H1 (cell line): ENCODE results near the gene CHRNA4. TPM values are rescaled to one million over a fixed set of nuclear protein-coding genes. Genes with fewer than 3 reads are reported as not detected.

Source experiments
- CEBPB ChIP-seq: IDR thresholded peaks from 2 replicates; pipeline ENCODE4 v1.6.1; 2012; ENCODE audit warnings: low read depth, low read length
- polyA plus RNA-seq, 7 experiments: library from polyadenylated mRNA; depleted of rRNA in 3 of 7; stranded (reverse) in 5 of 7; unstranded in 2 of 7; fragments of >200 nt in 5 of 7; fragments of 200-250 nt in 2 of 7; gene quantifications; 1 replicate in 5 of 7; 2 replicates in 1 of 7; 4 replicates in 1 of 7; pipeline versions ENCODE4 v1.2.1 to v1.2.3, GENCODE V29; 2011 to 2013; ENCODE audit warnings: missing spikeins in 2 of 7, mixed read lengths in 2 of 7
- total RNA-seq: library from RNA; stranded (reverse); fragmentation: NEBNext Ultra II Directional; extraction: Animal tissue kit (Norgen Biotek cat#: 25700); gene quantifications from 2 replicates; pipeline ENCODE4 v1.2.1, GENCODE V29; 2021
- TF ChIP-seq, protein P1 (sequence below): IDR thresholded peaks from 2 replicates; pipeline ENCODE4 v1.6.1; 2012; ENCODE audit warnings: low read length, inconsistent platforms
- TF ChIP-seq, protein P2 (sequence below), 3 experiments: IDR thresholded peaks; 1 replicate in 2 of 3; 2 replicates in 1 of 3; pipeline versions ENCODE4 v1.5.1 to v1.6.1; 2011; ENCODE audit warnings: low read length in 3 of 3, mild to moderate bottlenecking in 3 of 3, inconsistent platforms in 2 of 3, low read depth in 1 of 3, moderate library complexity in 1 of 3; ENCODE audit not compliant: insufficient read depth in 1 of 3; ENCODE audit errors: control extremely low read depth in 1 of 3

CHRNA4 gene
- total and polyA plus RNA-seq, 2 of the 8 experiments (the other 6 are each of a cell fraction or from before 2014, with no cell fraction given), result 4.3 to 5.7 TPM

DNA sequence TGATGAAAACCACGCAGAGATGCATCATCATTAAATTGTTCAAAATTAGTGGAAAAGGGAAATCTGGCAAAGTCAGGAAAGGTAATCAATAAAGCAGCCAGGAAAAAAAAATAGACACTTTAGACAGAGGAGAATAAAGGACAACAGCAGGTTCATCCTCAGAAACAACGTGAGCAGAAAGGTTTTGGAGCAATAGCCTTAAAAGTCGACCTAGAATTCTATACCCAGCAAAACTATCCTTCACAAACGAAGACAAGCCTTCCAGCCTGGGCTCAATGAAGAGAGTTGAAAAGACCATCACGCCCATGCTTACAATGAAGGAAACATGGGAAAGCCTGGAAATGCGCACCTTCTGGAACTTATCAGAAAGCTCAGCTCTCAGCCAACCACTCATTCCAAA is 24.7 kb upstream of the CHRNA4 start (continued):
- TF ChIP-seq, protein P1, sequence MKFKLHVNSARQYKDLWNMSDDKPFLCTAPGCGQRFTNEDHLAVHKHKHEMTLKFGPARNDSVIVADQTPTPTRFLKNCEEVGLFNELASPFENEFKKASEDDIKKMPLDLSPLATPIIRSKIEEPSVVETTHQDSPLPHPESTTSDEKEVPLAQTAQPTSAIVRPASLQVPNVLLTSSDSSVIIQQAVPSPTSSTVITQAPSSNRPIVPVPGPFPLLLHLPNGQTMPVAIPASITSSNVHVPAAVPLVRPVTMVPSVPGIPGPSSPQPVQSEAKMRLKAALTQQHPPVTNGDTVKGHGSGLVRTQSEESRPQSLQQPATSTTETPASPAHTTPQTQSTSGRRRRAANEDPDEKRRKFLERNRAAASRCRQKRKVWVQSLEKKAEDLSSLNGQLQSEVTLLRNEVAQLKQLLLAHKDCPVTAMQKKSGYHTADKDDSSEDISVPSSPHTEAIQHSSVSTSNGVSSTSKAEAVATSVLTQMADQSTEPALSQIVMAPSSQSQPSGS, result no peak
- TF ChIP-seq, protein P2, sequence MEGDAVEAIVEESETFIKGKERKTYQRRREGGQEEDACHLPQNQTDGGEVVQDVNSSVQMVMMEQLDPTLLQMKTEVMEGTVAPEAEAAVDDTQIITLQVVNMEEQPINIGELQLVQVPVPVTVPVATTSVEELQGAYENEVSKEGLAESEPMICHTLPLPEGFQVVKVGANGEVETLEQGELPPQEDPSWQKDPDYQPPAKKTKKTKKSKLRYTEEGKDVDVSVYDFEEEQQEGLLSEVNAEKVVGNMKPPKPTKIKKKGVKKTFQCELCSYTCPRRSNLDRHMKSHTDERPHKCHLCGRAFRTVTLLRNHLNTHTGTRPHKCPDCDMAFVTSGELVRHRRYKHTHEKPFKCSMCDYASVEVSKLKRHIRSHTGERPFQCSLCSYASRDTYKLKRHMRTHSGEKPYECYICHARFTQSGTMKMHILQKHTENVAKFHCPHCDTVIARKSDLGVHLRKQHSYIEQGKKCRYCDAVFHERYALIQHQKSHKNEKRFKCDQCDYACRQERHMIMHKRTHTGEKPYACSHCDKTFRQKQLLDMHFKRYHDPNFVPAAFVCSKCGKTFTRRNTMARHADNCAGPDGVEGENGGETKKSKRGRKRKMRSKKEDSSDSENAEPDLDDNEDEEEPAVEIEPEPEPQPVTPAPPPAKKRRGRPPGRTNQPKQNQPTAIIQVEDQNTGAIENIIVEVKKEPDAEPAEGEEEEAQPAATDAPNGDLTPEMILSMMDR (IDR thresholded peaks at IDR 0.05; ENCODE audit: control extremely low read depth in 1 of 3, insufficient read depth in 1 of 3, low read depth in 1 of 3, low read length in 3 of 3), result no peak
- TF ChIP-seq CEBPB, result no peak
